ENCODE measurements around the gene SVIL.
"Not testable (repeated sequence)": the region's sequence is repeated elsewhere in the genome, so short reads cannot be mapped to it uniquely, and the experiment has no call there.

SVIL gene

GRCh38 chr10:29510483-29511157, 124.2 kb downstream of the SVIL start:
- not testable (repeated sequence) for DNase-seq

GRCh38 chr10:29508554-29509244, 126.1 kb downstream of the SVIL start:
- DNase-seq = no peak

DNA sequence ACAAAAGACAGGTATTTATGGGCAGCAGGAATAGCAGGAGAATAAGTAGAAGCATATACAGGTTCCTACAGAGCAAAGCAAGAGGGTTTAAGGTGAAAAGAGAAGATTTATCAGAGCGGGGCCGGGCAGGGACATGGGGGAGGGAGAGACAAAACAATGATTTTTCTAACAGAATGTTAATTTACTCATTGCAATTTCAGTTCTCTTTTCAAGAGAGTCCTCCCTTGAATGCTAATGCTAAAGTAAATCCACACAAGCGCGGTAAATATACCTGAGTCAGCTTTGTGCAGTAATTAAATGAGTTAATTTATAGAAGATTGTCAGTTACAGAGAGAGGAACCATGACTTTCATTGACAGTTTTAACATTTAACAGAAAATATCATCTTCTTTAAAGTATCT, 127.0 kb downstream of the SVIL start:
- not testable (repeated sequence) for DNase-seq

DNA sequence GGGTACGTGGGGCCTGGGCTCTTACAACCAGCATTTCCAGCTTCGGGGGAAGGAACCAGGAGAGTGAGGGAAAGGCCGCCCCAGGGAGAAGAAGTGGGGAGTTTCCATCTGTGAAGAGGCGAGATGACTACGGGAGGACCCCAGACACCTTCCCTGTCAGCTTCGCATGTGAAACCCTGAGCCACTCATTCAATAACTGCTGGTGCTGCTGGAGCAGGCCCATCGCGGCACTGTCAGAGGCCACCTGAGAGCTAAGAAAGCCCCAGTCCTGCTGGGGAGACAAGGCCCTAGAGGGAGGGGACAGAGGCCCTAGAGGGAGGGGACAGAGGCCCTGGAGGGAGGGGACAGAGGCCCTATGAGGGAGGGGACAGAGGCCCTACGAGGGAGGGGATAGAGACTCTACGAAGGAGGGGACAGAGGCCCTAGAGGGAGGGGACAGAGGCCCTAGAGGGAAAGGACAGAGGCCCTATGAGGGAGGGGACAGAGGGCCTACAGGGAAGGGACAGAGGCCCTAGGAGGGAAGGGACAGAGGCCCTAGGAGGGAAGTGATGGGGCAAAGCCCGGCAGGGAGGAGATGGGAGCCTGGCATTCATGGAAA, 128.3 kb downstream of the SVIL start:
- DNase-seq = not testable (repeated sequence)

GRCh38 chr10:29502351-29502750, 132.4 kb downstream of the SVIL start:
- DNase-seq = no peak

DNA sequence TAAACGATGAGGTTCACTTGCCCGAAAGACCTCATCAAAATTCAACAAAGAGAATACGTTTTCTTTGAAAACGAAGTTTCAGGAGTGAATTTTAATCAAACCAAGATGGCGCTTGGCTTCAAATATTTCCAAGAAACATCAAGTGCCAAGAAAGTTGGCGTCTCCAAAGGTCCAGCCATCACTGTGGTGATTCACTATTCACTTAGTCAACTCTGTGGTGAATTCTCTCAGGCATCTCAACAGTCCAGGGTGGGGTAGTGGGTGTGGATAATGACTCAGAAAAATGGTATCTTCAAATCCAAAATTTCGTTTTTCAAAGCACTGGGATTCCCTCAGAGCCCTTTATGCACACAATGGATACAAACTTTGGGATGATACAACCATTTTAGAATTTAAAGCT, 133.1 kb downstream of the SVIL start:
- no peak for DNase-seq

GRCh38 chr10:29499993-29500537, 134.7 kb downstream of the SVIL start:
- no peak for DNase-seq

- DNase-seq = peak; percentile 40
These were observed 138.2 kb downstream of the SVIL start for GRCh38 chr10:29496341-29497162.

- no peak for DNase-seq
These were observed 139.4 kb downstream of the SVIL start for GRCh38 chr10:29495366-29495765.

- DNase-seq = no peak
These were observed 141.1 kb downstream of the SVIL start for GRCh38 chr10:29493697-29494096.

DNA sequence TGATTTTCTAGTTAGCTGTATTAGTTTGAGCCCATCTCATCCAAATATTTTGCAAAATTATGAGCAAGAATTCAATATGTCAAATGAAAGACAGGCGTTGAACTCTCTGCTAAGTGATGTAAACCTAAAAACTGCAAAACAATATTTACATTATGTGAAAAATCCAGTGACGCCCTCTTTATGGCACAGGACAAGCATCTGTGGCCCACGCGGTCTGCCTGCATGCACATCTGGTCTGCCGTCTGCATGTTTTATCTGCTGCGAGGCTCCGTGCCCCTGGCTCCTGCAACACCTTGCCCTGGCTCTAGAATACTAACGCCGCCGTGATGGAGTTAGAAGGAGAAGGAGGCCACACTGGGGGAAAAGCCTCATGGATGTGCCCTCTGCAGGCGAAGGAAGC, 142.0 kb downstream of the SVIL start:
- no peak for DNase-seq

- DNase-seq = no peak
These were observed 142.9 kb downstream of the SVIL start for GRCh38 chr10:29491918-29492317.

- not testable (repeated sequence) for DNase-seq
These were observed 143.9 kb downstream of the SVIL start for GRCh38 chr10:29490781-29491280.

GRCh38 chr10:29488471-29488870, 146.3 kb downstream of the SVIL start:
- DNase-seq = not testable (repeated sequence)

DNA sequence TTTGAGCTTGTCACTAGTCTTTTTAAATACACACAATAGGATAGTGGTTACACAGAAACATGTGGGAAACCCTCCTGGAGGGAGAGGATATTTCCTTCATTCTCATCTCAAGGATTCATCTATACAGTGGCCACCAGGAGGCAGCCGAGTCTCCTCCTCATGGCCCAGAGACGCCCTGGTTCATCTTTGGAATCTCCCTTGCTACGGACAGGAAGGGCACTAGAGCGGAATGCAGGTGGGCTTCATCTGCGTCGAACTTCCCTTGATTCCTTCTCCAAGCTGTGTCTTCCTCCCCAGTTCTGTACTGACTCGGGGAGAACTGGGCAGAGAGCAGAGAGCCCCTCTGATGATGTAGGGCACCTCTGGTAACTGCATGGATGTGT, 146.9 kb downstream of the SVIL start:
- not testable (repeated sequence) for DNase-seq

GRCh38 chr10:29487032-29487883, 147.5 kb downstream of the SVIL start:
- DNase-seq = not testable (repeated sequence)

DNA sequence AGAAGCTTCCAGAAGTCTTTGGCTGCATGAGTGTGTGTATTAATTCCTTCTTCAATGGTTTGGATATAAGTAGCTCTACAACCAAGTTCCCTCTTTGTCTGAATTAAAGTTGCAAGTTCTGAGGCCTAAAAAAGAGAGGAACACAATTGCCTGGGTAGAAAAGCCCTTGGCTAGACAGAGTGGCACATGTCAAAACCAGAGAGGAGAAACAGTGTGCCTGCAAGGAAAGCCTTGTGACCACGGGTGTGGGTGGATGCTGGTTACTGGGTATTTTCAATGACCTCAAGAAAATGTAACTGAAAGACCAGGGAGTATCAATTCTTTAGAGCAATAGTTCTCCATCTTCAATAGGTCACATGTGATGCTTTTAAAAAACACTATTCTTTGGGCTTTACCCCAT, 148.3 kb downstream of the SVIL start:
- no peak for DNase-seq

DNA sequence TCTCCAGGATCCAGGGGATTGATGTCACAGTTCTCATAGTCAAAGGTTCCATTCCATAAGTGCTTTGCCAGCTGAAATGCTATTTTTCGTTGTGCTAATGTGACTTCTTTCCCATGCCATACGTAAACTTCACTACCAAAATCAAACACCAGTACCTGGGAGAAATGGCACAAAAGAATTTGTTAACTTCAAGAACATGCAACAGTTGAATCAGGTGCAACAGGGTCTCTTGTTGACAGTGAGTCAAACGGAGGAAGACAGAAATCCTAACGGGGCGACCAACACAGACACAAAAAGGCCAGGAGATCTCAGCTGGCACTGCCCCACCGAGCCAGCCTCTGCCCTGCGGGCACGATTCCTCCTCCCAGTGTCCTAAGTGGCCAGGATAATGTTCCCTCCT, 150.1 kb downstream of the SVIL start:
- DNase-seq = not testable (repeated sequence)

- DNase-seq = no peak
These were observed 152.0 kb downstream of the SVIL start for GRCh38 chr10:29482591-29483431.

- no peak for DNase-seq
These were observed 152.8 kb downstream of the SVIL start for GRCh38 chr10:29481906-29482440.

All from T-helper 9 cell (primary cell).